Chondrocyte (in vitro differentiated cells): ENCODE results near the gene THRAP3. TPM values are rescaled to one million over a fixed set of nuclear protein-coding genes. Genes with fewer than 3 reads are reported as not detected.

ENCODE experiments used
- DNase-seq: peaks from one replicate; pipeline ENCODE4 v3.0.0; 2021; ENCODE audit warnings: mixed read lengths, low spot score
- H3K27ac Mint-ChIP-seq: one replicate; pipeline ENCODE4 v1.8.0; 2021; ENCODE audit warnings: mild to moderate bottlenecking, moderate library complexity, mixed read lengths; ENCODE audit not compliant: unreplicated experiment
- H3K27me3 Mint-ChIP-seq: 2 replicates; pipeline ENCODE4 v1.8.0; 2021; ENCODE audit warnings: low read depth, mixed read lengths
- H3K36me3 Mint-ChIP-seq: 2 replicates; pipeline ENCODE4 v1.8.0; 2021; ENCODE audit warnings: low read depth, mixed read lengths
- H3K4me1 Mint-ChIP-seq: 2 replicates; pipeline ENCODE4 v1.8.0; 2021; ENCODE audit warnings: low read depth, mild to moderate bottlenecking, mixed read lengths
- H3K4me3 Mint-ChIP-seq: one replicate; pipeline ENCODE4 v1.8.0; 2021; ENCODE audit warnings: mild to moderate bottlenecking, moderate library complexity, mixed read lengths; ENCODE audit not compliant: unreplicated experiment
- H3K9me3 Mint-ChIP-seq: 2 replicates; pipeline ENCODE4 v1.8.0; 2021; ENCODE audit warnings: low read depth, mixed read lengths
- total RNA-seq: library from RNA; stranded (reverse); gene quantifications from 3 replicates; pipeline ENCODE4 v1.2.1, GENCODE V29; 2021
- TF ChIP-seq, protein P1 (sequence below): fragments of 200-600 bp; sonication (generic); IDR thresholded peaks from 2 replicates; pipeline ENCODE4 v1.5.0; 2021; ENCODE audit warnings: antibody characterized with exemption, mild to moderate bottlenecking, moderate library complexity

Gene THRAP3
- total RNA-seq, 1 donor from 2014 or later, result 106 TPM

DNA sequence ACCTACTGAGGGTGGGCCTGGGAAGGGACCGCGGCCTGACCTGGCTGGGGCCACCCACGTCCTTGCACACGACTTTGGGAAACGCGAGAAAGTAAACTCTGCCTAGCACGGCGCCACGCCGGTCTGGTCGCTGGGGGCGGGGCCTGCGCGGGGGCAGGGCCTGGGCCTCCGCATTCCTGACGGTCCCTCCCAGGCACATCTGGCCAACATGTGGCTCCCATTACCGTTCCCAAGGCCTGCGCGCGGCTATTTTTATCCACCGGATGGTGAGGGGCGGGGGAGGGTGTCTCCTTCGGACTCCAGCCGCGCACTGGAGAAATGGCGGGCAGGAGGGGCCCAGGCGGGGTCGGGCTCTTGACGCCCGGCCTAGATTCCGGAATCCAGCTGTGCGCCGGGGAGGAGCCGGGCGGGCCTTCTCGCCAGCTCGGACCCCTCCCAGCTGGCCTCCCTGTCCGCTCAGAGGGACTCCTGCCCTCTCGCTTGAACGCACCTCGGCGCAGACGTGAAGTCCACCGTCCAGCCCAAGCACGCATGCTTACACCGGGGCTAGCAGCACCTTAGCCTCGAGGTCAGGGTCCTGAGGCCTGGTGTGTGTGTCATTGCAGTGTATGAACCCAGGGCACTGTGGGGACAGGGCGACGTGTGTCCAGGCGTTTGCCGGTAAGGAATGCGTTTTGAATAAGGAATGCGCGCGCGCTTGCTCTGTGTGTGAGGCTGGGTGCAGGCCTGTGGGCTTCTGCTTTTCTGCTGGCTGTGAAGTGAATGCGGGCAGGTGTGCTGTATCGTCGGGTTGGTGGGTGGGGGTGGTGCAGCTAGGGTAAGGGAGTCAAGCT lies 97.1 kb downstream of the THRAP3 start:
- Mint-ChIP-seq H3K27me3 (no peaks in the 10 kb centered on the region), H3K4me1 (peaks cover 26% of the 10 kb centered on the region), H3K27ac (peak overlapping the region; percentile 89), H3K36me3 (peaks cover 7% of the 10 kb centered on the region), H3K9me3 (no peaks in the 10 kb centered on the region), H3K4me3 (peak overlapping the region; percentile 77)
- DNase-seq, result peak; percentile 95
- TF ChIP-seq, protein P1, sequence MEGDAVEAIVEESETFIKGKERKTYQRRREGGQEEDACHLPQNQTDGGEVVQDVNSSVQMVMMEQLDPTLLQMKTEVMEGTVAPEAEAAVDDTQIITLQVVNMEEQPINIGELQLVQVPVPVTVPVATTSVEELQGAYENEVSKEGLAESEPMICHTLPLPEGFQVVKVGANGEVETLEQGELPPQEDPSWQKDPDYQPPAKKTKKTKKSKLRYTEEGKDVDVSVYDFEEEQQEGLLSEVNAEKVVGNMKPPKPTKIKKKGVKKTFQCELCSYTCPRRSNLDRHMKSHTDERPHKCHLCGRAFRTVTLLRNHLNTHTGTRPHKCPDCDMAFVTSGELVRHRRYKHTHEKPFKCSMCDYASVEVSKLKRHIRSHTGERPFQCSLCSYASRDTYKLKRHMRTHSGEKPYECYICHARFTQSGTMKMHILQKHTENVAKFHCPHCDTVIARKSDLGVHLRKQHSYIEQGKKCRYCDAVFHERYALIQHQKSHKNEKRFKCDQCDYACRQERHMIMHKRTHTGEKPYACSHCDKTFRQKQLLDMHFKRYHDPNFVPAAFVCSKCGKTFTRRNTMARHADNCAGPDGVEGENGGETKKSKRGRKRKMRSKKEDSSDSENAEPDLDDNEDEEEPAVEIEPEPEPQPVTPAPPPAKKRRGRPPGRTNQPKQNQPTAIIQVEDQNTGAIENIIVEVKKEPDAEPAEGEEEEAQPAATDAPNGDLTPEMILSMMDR, result no peak

DNA sequence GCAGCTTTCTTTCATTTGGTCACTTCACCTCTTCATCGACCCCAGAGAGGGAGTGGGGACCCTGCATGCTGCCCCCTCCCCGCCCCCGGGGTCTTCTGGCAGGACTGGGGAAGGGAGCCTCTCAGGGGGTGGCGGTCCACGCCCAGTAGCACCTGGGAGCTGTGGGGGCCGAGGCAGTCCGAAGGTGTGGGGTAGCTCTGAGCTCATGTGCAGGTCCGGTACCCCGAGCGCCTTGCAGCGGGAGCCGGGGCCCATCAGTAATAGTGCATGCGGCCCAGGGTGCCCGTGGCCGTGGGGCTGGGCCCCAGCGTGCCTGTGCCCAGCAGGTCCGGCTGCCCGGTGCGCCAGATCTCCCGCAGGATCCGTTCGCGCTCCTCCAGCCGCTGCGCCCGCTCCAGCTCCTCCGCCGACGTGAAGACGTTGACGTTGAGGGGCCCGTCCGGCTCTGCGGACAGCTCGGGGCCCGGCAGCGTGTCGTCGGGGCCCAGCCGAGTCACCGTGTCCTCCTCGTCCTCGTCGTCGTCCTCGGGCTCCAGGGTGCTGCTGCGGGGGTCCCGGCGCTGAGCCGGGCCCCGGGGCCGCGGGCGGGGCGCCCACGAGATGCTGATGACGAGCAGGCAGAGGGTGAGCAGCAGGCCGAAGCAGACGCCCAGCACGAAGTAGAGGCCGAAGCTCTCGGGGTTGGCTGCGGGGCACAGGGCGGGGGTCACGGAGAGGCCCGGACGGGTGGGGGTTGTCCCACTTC lies 98.0 kb downstream of the THRAP3 start:
- Mint-ChIP-seq H3K9me3 (no peaks in the 10 kb centered on the region), H3K27ac (peak overlapping the region; percentile 89), H3K27me3 (no peaks in the 10 kb centered on the region), H3K4me1 (peaks cover 34% of the 10 kb centered on the region), H3K4me3 (peak overlapping the region; percentile 77), H3K36me3 (peaks cover 5% of the 10 kb centered on the region)
- TF ChIP-seq, protein P1, result no peak
- DNase-seq, result no peak

DNA sequence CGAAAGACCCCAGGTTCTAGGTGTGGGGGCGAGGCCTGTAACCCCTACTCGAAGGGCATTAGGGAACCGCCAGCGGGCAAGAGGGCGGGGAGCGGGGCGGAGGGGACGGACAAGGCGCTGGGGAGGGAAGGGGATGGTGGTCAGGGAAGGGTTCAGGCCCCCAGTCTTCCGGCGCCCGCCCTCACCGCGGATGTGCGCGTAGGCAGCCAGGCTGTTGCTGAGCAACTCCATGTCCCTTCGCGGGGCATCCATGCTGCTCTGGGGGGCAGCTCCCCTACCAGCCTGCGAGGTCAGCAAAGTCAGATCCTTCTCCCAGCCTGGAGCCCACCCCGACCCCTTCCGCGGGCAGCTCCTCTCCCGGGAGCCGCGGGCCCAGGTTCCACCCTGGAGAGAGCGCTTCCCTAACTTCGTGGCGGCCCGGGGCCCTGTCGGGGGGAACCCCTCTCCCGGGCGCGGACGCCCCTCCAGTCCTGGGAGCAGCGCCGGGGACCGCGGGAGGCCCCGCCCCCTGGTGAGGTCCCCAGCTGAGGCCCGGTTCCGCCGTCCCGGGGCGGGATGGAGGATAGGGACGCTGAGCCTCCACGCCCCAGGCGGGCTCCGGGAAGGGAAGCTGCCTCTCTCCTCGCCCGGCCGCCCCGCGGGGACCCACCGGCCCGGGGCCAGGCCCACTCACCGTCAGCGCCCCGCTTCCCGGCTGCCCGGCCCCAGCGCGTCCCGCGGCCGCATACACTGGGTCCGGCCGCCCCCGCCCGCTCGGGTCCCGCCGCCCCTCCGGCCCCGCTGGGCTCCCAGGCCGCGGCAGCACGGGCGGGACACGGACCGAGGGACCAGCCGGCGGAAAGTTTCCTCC lies 98.8 kb downstream of the THRAP3 start:
- Mint-ChIP-seq H3K4me3 (peak overlapping the region; percentile 77), H3K4me1 (peaks cover 42% of the 10 kb centered on the region), H3K27me3 (no peaks in the 10 kb centered on the region), H3K36me3 (peaks cover 5% of the 10 kb centered on the region), H3K27ac (peak overlapping the region; percentile 85), H3K9me3 (no peaks in the 10 kb centered on the region)
- no peak for DNase-seq
- TF ChIP-seq, protein P1, result no peak

DNA sequence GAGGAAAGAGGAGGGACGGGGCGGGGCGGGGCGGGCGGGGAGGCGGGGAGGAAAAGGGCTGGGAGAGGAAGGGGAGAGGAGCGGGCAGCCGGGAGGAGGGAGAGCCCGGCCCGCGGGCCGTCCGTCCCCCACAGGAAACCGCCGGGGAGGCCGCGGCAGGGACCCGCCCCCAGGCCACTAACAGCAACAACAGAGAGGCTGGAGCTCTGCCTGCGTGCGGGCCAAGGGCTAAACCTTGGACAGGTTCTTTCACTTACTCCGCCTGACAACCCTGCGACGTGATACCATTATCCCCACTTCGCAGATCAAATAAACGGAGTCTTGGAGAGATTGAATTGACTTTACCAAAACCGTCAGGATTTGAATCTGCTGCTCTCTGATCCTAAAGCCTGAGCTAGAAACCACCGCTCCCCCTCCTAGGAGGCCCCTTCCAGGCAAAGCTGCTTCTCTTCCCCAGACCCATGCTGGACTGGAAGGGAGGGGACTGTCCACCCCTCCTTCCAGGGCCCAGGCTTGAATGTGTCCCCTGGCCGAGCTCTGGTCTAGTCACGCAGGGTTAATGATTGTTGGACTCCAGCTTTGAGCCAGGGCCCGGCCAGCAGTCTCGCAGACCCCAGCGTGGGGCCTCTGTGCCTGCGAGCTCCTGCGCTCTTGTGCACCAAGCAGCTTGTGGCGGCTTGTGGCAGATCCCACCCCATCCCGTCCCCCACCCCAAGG lies 99.6 kb downstream of the THRAP3 start, which contains the start of gene EVA1B:
TSS of gene EVA1B (minus strand) at position 10 of the 717 bp plus-strand sequence. CDS start 608 bp downstream, outside the sequence.
- Mint-ChIP-seq H3K27ac (peak within 1 kb of the TSS; percentile 91), H3K27me3 (no peaks in the 10 kb centered on the region), H3K9me3 (no peaks in the 10 kb centered on the region), H3K36me3 (peaks cover 2% of the 10 kb centered on the region), H3K4me1 (peaks cover 47% of the 10 kb centered on the region), H3K4me3 (peak within 1 kb of the TSS; percentile 77)
- no peak for DNase-seq
- TF ChIP-seq, protein P1, result no peak
